Adipocyte (in vitro differentiated cells): Measurements from ENCODE around the gene RNF214.

Experiments
- DNase-seq: peaks from one replicate; pipeline ENCODE4 v3.0.0-alpha.2; 2015; ENCODE audit warnings: low read depth
- H3K27me3 ChIP-seq: replicated peaks from 2 replicates; pipeline ENCODE4 v1.7.0; 2013; ENCODE audit warnings: mild to moderate bottlenecking, low read length, moderate library complexity; ENCODE audit not compliant: control insufficient read depth, insufficient read depth
- H3K36me3 ChIP-seq: 2 replicates; pipeline ENCODE4 v1.7.0; 2013; ENCODE audit warnings: low read length, mild to moderate bottlenecking, moderate library complexity; ENCODE audit not compliant: control insufficient read depth, insufficient read depth, severe bottlenecking
- H3K4me1 ChIP-seq: 2 replicates; pipeline ENCODE4 v1.7.0; 2013; ENCODE audit warnings: mild to moderate bottlenecking, low read length, moderate library complexity; ENCODE audit not compliant: control insufficient read depth, insufficient read depth
- H3K4me3 ChIP-seq: 2 replicates; pipeline ENCODE4 v1.7.0; 2013; ENCODE audit warnings: mild to moderate bottlenecking, low read length, moderate library complexity
- H3K9ac ChIP-seq: 2 replicates; pipeline ENCODE4 v1.7.0; 2013; ENCODE audit warnings: mild to moderate bottlenecking, low read length, moderate library complexity
- H3K9me3 ChIP-seq: 2 replicates; pipeline ENCODE4 v1.7.0; 2013; ENCODE audit warnings: mild to moderate bottlenecking, low read length, moderate library complexity; ENCODE audit not compliant: control insufficient read depth

RNF214 gene

DNA sequence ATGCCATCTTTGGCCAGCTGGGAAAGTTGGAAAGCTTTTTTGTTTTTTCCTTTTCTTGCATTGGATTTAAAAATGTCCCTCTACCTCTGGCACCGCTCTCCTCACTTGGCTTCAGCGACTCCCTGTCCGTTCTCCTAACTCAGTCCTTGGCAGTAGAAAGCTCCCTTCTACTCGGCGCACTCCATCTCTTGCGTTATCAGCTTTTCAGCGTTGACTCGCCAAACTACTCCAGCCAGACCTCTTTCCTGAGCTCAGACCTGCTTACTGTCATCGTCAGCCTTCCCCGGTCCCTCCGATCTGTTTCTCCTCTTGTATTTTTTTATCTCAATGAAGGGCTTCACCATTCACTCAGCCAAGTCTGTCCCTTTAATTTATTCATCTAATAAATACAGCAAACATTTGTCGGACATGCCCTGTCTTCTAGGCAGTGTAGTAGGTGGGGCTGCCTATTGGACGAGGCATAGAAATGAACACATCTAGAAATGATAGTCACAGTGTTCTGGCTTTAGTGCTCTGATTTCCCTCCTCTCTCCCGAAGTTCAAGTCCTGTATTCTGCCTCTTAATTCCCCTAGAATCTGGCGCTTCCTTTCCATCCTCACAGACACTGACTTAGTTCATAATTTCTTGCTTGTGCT is 96.0 kb downstream of the RNF214 start:
- peak overlapping the region; percentile 90 for H3K4me3 ChIP-seq

DNA sequence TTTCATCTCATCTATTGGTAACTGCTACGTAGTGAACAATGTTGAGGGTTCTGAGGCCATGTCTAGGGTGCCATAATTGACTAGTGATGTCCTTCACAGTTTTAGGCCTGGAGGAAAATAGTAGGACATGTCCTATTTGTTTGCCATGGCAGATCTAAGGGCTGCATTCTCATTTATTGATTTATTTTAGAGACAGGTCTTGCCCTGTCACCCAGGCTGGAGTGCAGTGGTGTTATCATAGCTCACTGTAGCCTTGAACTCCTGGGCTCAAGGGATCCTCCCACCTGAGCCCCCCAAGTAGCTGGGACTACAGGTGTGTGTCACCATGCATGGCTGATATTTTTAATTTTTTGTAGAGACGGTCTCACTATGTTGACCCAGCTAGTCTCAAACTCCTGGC is 100.4 kb downstream of the RNF214 start:
- Histone ChIP-seq H3K36me3 (peaks cover 15% of the 10 kb centered on the region), H3K4me3 (no peak overlapping the region), H3K9ac (no peak overlapping the region), H3K27me3 (no peaks in the 10 kb centered on the region), H3K9me3 (no peaks in the 10 kb centered on the region), H3K4me1 (peaks cover 20% of the 10 kb centered on the region)
- DNase-seq: no peak

More for the DNA sequence above, 96.0 kb downstream of the RNF214 start:
- peaks cover 20% of the 10 kb centered on the region for H3K4me1 ChIP-seq
- H3K27me3 ChIP-seq: no peaks in the 10 kb centered on the region
- DNase-seq: peak; percentile 73
- H3K9me3 ChIP-seq: no peaks in the 10 kb centered on the region
- H3K9ac ChIP-seq: peak overlapping the region; percentile 92
- no peaks in the 10 kb centered on the region for H3K36me3 ChIP-seq

DNA sequence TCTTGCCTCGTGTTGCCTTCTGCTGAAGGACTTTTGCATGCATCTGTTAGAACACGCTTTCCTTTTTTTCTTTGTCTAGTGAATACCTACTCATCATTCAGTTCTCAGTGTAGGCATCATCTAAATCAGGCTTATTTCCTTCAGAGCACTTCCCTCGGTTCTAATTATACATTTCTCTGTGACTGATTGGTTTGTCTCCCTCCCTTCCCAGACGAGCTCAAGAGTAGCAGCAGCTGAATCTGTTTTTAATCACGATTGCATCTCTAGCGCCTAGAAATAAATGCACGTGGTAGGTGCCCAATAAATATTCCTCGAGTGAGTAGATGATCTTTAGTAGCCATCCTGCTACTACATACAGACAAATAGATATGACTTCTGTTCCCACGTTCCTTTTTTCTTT is 101.4 kb downstream of the RNF214 start:
- no peak for DNase-seq
- Histone ChIP-seq H3K27me3 (no peaks in the 10 kb centered on the region), H3K9me3 (no peaks in the 10 kb centered on the region), H3K36me3 (peaks cover 24% of the 10 kb centered on the region), H3K4me3 (no peak overlapping the region), H3K9ac (no peak overlapping the region), H3K4me1 (peaks cover 16% of the 10 kb centered on the region)

DNA sequence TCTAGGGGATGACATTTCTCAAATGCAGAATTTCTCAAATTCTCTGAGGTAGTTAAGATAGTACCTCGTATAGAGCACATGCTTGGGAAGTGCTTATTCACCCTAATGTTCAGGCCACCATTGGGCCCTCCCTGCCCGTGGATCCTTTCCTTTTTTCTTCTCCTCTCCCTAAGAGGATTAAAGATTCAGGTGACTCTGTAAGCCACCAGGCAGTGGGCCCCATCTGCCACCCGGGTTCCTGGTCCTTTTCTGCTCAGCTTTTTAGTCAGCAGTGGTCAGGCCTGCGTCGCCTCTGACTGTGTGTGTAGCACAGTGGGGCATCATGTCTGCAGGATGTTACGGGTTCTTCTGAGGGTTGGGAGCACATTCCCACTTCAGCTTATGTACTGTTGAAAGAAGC is 102.4 kb downstream of the RNF214 start:
- H3K4me3 ChIP-seq: no peak overlapping the region
- H3K36me3 ChIP-seq: peaks cover 33% of the 10 kb centered on the region
- no peak overlapping the region for H3K9ac ChIP-seq
- peaks cover 7% of the 10 kb centered on the region for H3K4me1 ChIP-seq
- no peak for DNase-seq
- no peaks in the 10 kb centered on the region for H3K27me3 ChIP-seq
- H3K9me3 ChIP-seq: no peaks in the 10 kb centered on the region

DNA sequence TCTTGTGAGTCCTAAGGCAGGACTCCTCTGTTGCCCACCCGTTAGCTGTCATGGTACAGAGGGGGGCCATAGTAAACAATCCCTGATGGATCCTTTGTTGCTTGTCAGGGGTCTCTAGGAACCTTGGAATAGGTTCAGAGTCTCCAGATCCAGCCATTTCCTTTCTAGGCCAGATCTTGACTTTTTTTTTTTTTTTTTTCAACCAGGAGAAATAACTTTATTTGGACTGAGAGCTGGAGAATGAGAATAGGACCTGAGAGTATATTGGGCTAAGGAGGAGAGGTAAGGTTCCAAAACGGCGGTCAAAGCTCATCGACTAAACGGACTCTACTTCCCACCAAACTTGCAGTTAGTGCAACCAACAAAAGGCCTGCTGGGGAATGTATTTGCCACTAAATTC is 102.9 kb downstream of the RNF214 start:
- Histone ChIP-seq H3K36me3 (peaks cover 38% of the 10 kb centered on the region), H3K4me1 (peaks cover 4% of the 10 kb centered on the region)

More for the DNA sequence above, 102.9 kb downstream of the RNF214 start:
- Histone ChIP-seq H3K4me3 (no peak overlapping the region), H3K9ac (no peak overlapping the region), H3K27me3 (no peaks in the 10 kb centered on the region), H3K9me3 (no peaks in the 10 kb centered on the region)
- DNase-seq: no peak
